Adrenal gland (tissue), 12 donors: ENCODE results near the gene SMAD3. TPM values are rescaled to one million over a fixed set of nuclear protein-coding genes. Genes with fewer than 3 reads are reported as not detected.

Source experiments
- DNase-seq, 7 donors: peaks; one replicate each; pipeline ENCODE4 v3.0.0-alpha.2; 2019 to 2020
- H3K27ac ChIP-seq, 5 donors: fragments of 200-600 bp; sonication (generic) in 4 of 5; 1 replicate in 3 of 5; 2 replicates in 2 of 5; pipeline versions ENCODE4 v1.5.1 to v1.8.0; 2016 to 2020; ENCODE audit warnings: mild to moderate bottlenecking in 1 of 5
- H3K27me3 ChIP-seq: fragments of 200-600 bp; 2 replicates; pipeline ENCODE4 v1.8.0; 2021
- H3K36me3 ChIP-seq, 2 donors: fragments of 200-600 bp; replicated peaks in 1 of 2; 1 replicate in 1 of 2; 2 replicates in 1 of 2; pipeline versions ENCODE4 v1.5.1 to v1.8.0; 2018 to 2022
- H3K4me1 ChIP-seq, 2 donors: fragments of 200-600 bp; replicated peaks in 1 of 2; 1 replicate in 1 of 2; 2 replicates in 1 of 2; pipeline versions ENCODE4 v1.5.1 to v1.8.0; 2018 to 2021
- H3K4me3 ChIP-seq, 4 donors: fragments of 200-600 bp; sonication (generic) in 3 of 4; one replicate each; pipeline ENCODE4 v1.5.1; 2016 to 2018
- H3K9me3 ChIP-seq, 3 donors: fragments of 200-600 bp; sonication (generic) in 1 of 3; replicated peaks in 1 of 3; 1 replicate in 2 of 3; 2 replicates in 1 of 3; pipeline versions ENCODE4 v1.5.1 to v1.8.0; 2016 to 2021
- POLR2A ChIP-seq, 2 donors: fragments of 450-650 bp; IDR thresholded peaks; one replicate each; pipeline ENCODE4 v1.6.1; 2017; ENCODE audit warnings: antibody characterized with exemption in 2 of 2, mild to moderate bottlenecking in 2 of 2, moderate library complexity in 1 of 2
- WGBS, 4 donors: extraction: QIAGEN DNeasy Blood & Tissue Kit in 2 of 4; methylation state at CpG; one replicate each; pipeline versions ENCODE4 v1.1.5 to v1.1.7; 2013 to 2017; 5-methylcytosine and 5-hydroxymethylcytosine counted together
- intact Hi-C, 2 donors: fragments of 100-400 bp; cut with DNase I; formaldehyde crosslinking; loops; one replicate each; pipeline versions ENCODE4 v1.14.1 to v1.15.0; 2022 to 2023
- polyA plus RNA-seq, 3 donors: library from polyadenylated mRNA; stranded (reverse); fragments of 200-250 nt in 2 of 3; fragments of 350-450 nt in 1 of 3; fragmentation: Illumina TruSeq in 1 of 3; extraction: RNeasy Lipid Tissue Mini Kit (QIAGEN cat#74804) in 1 of 3; gene quantifications; one replicate each; pipeline ENCODE4 v1.2.3, GENCODE V29; 2013 to 2014
- total RNA-seq, 9 donors: library from RNA; depleted of rRNA in 4 of 9; stranded (reverse); fragments of >200 nt in 4 of 9; fragments of 120-200 nt in 1 of 9; fragmentation: NEBNext Ultra II Directional in 1 of 9; extraction: Animal tissue kit (Norgen Biotek cat#: 25700) in 1 of 9; gene quantifications; one replicate each; pipeline versions ENCODE4 v1.1.0 to v1.2.4, GENCODE V29; 2013 to 2023
- TF ChIP-seq, protein P1 (sequence below), 6 experiments: fragments of 450-650 bp in 4 of 6; fragments of 200-600 bp in 2 of 6; sonication (generic) in 1 of 6; IDR thresholded peaks; 1 replicate in 5 of 6; 2 replicates in 1 of 6; pipeline versions ENCODE4 v1.5.1 to v1.8.0; 2016 to 2021; ENCODE audit warnings: antibody characterized with exemption in 6 of 6, mild to moderate bottlenecking in 2 of 6, moderate library complexity in 1 of 6
- donor health status: healthy with polysubstance abuse.
- donor health status: Bipolar disorder and iron deficiency.
- donor health status: DM: yes; HTN: yes; CAD: no.
- donor health status: DM: no; HTN: no; CAD: no.
- donor health status: DM: no; HTN: no; CAD: no.
- donor health status: DM: yes; HTN: yes; CAD: no.

The SMAD3 gene
- total and polyA plus RNA-seq, 12 donors = 6.4 to 92.0 (median 8.0) TPM

DNA sequence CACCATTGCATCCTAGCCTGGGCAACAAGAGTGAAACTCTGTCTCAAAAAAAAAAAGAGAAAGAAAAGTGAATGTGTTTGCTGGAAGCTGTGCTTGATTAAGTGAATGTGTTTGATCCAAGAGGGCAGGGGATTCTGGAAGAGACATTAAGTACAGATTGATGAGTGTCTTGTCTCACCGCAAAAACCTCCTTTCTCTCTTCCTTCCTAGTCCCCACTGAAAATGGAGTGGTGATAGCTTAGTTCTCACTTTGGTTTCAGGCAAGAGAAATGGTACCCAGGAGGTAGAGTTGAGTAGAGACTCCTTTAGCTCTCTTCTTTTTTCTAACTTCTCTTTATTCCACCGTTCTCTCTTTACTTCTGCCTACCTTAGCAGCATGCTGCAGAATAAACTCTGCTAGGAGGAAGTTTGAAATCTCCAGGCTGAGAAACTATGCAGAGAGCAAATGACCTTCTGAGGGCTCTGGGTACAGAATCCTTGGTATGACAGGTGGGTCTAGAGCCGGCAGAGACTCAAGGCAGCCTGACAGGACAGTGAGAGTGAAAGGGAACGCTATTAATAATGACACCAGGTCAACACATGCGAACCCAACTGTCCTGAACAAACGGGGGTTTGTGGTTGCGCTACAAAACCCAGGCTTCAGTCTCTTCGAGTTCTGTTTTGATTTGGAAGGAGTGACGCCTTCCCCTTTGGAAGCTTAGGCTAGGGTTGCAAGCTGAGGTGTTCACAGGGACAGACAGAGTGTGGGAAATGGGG is 74.9 kb downstream of the SMAD3 start:
- H3K9me3 ChIP-seq = no peaks in the 10 kb centered on the region
- WGBS, 4 donors = 77 to 81% (median 80%) methylated on average over 9 of the region's 9 CpGs
- DNase-seq = no peak
- peaks cover 10 to 26% of the 10 kb centered on the region in 2 donors for H3K4me1 ChIP-seq
- no peaks in the 10 kb centered on the region for H3K36me3 ChIP-seq
- no peak overlapping the region for H3K4me3 ChIP-seq
- no peak overlapping the region for H3K27ac ChIP-seq
- no peaks in the 10 kb centered on the region for H3K27me3 ChIP-seq
- TF ChIP-seq POLR2A (IDR thresholded peaks at IDR 0.05) = no peak
- TF ChIP-seq, protein P1, sequence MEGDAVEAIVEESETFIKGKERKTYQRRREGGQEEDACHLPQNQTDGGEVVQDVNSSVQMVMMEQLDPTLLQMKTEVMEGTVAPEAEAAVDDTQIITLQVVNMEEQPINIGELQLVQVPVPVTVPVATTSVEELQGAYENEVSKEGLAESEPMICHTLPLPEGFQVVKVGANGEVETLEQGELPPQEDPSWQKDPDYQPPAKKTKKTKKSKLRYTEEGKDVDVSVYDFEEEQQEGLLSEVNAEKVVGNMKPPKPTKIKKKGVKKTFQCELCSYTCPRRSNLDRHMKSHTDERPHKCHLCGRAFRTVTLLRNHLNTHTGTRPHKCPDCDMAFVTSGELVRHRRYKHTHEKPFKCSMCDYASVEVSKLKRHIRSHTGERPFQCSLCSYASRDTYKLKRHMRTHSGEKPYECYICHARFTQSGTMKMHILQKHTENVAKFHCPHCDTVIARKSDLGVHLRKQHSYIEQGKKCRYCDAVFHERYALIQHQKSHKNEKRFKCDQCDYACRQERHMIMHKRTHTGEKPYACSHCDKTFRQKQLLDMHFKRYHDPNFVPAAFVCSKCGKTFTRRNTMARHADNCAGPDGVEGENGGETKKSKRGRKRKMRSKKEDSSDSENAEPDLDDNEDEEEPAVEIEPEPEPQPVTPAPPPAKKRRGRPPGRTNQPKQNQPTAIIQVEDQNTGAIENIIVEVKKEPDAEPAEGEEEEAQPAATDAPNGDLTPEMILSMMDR (IDR thresholded peaks at IDR 0.05) = no peak
- intact Hi-C loops = no loop called here

DNA sequence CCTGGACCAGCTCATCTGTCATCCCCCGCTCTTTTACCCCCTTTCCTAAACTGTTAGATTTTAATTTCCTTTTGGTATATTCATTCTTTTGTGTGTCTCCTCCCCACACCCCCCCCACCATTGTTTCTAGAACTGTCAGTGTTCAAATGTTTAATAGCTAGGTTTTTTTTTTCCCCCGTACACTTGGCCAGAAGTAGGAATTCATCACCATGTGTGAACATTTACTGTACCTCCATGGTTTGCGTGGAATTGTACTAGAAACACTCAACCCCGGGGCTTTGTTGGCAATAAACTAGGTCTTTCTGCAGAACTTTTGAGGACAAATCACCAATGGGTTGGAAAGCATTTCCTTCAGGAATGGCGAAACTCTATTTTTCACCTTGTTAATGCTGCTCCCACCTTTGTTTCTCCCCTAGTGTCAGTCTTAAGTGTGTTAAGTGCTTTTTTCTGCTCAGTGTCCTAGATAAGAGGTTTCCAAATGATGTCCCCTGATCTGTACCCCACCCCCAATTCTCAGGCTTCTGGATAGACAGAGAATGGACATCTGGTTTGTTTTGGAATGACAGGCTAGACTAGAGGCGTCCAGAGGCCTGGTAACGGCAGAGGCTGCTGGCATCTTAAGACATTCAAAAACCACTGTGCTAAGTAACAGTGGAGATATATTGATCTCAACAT is 76.8 kb downstream of the SMAD3 start:
- Histone ChIP-seq H3K27me3 (no peaks in the 10 kb centered on the region), H3K4me3 (no peak overlapping the region), H3K9me3 (no peaks in the 10 kb centered on the region), H3K27ac (peak overlapping the region in 3 of 5 donors; percentile 23 to 54 (median 36)), H3K36me3 (no peaks in the 10 kb centered on the region), H3K4me1 (peaks cover 15 to 43% of the 10 kb centered on the region in 2 donors)
- no peak for DNase-seq
- intact Hi-C loops = no loop called here
- WGBS, 4 donors = 75 to 80% (median 77%) methylated on average over 7 of the region's 7 CpGs
- no peak for TF ChIP-seq POLR2A (IDR thresholded peaks at IDR 0.05)
- TF ChIP-seq, protein P1 (IDR thresholded peaks at IDR 0.05) = no peak

DNA sequence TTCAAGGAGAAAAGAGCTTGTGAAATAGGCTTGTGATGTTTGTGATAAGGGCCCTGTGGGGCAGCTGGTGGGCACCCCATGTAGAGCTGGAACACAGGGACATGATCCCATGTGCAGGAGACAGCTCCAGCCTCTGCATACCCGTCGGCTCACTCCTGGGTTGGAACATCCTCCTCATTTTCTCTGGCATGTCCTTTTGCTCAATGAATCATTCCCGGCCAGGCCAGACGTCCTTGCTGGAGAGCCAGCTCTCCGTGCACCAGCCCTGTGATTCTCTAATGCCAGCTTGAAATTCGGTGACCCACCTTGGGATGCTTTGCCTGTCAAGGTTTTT is 77.3 kb downstream of the SMAD3 start:
- H3K27me3 ChIP-seq = no peaks in the 10 kb centered on the region
- H3K9me3 ChIP-seq = no peaks in the 10 kb centered on the region
- WGBS, 4 donors = 34 to 42% (median 40%) methylated on average over 6 of the region's 6 CpGs
- intact Hi-C loops = no loop called here
- TF ChIP-seq POLR2A (IDR thresholded peaks at IDR 0.05) = no peak
- TF ChIP-seq, protein P1 (IDR thresholded peaks at IDR 0.05) = no peak
- peaks cover 15 to 43% of the 10 kb centered on the region in 2 donors for H3K4me1 ChIP-seq
- no peaks in the 10 kb centered on the region for H3K36me3 ChIP-seq
- H3K4me3 ChIP-seq = no peak overlapping the region
- peak; percentile 60 to 88 (median 80) for DNase-seq
- peak overlapping the region in 3 of 5 donors; percentile 23 to 54 (median 36) for H3K27ac ChIP-seq

DNA sequence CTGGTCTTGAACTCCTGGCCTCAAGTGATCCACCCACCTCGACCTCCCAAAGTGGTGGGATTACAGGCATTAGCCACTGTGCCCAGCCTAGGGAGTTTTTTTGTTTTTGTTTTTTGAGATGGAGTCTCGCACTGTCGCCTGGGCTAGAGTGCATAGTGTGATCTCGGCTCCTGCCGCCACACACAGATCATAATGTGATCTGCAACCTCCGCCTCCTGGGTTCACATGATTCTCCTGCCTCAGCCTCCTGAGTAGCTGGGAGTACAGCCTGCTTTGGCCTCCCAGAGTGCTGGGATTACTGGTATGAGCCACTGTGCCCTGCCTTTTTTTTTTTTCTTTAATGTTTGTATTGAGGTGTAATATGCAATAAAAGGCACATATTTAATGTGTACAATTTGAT is 78.2 kb downstream of the SMAD3 start:
- 96 to 99% (median 99%) methylated on average over 6 of the region's 6 CpGs for WGBS, 4 donors
- Histone ChIP-seq H3K27me3 (no peaks in the 10 kb centered on the region), H3K9me3 (no peaks in the 10 kb centered on the region), H3K27ac (no peak overlapping the region), H3K36me3 (no peaks in the 10 kb centered on the region), H3K4me3 (no peak overlapping the region), H3K4me1 (peaks cover 15 to 39% of the 10 kb centered on the region in 2 donors)
- no peak for DNase-seq
- intact Hi-C loops = no loop called here
- TF ChIP-seq, protein P1 (IDR thresholded peaks at IDR 0.05) = no peak
